Measurements from ENCODE around the gene FAXC. TPM values are rescaled to one million over a fixed set of nuclear protein-coding genes. Genes with fewer than 3 reads are reported as not detected.

FAXC gene
- total RNA-seq, 1 donor from 2014 or later: 68.9 TPM

DNA sequence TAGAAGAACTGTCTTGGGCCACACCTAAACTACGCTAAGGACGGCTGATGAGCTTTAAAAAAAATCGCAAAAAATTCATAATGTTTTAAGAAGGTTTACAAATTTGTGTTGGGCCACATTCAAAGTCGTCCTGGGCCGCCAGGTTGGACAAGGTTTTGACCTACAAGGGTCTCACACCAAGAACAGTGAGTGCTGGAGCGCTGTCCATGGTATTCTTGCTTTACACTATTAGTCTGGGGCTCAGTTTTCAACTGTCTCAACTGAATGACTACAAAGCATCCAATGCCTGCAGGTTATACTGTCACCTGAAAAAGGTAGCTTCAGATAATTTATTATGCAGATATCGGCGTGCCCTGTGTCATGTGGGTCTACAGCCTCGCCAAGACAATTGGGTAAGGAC lies 3.7 kb upstream of the FAXC start:
- TF ChIP-seq, protein P1, sequence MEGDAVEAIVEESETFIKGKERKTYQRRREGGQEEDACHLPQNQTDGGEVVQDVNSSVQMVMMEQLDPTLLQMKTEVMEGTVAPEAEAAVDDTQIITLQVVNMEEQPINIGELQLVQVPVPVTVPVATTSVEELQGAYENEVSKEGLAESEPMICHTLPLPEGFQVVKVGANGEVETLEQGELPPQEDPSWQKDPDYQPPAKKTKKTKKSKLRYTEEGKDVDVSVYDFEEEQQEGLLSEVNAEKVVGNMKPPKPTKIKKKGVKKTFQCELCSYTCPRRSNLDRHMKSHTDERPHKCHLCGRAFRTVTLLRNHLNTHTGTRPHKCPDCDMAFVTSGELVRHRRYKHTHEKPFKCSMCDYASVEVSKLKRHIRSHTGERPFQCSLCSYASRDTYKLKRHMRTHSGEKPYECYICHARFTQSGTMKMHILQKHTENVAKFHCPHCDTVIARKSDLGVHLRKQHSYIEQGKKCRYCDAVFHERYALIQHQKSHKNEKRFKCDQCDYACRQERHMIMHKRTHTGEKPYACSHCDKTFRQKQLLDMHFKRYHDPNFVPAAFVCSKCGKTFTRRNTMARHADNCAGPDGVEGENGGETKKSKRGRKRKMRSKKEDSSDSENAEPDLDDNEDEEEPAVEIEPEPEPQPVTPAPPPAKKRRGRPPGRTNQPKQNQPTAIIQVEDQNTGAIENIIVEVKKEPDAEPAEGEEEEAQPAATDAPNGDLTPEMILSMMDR (IDR thresholded peaks at IDR 0.05; ENCODE audit: partially characterized antibody, unreplicated experiment): no peak
- Mint-ChIP-seq H3K27me3 (ENCODE audit: unreplicated experiment) (peaks cover 7% of the 10 kb centered on the region), H3K36me3 (ENCODE audit: unreplicated experiment) (no peaks in the 10 kb centered on the region), H3K4me1 (ENCODE audit: low read depth, unreplicated experiment) (peaks cover 5% of the 10 kb centered on the region), H3K27ac (ENCODE audit: unreplicated experiment) (no peak overlapping the region), H3K4me3 (ENCODE audit: unreplicated experiment) (no peak overlapping the region), H3K9me3 (ENCODE audit: unreplicated experiment) (peaks cover 7% of the 10 kb centered on the region)
- DNase-seq: no peak

DNA sequence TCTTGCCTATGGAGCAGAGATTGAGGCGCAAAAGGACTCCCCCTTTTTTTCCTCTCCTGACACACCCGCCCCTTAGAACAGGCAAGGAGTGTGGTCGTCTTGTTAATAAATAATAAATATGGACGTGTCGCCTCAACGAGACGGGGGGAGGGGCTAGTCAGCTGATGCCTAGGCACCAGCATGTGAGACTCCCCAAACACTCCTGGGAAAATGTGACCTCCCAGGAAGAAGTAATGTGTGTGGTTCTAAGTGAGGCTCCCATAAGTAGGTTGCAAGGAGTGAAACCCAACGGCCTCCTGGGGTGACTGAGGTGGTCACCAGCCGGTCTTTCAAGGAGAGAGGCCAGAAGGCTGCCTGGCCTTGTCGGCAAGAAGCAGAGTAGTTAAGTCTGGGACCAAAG lies 1.1 kb upstream of the FAXC start:
- peak; percentile 28 for DNase-seq
- peaks cover 5% of the 10 kb centered on the region for H3K27me3 Mint-ChIP-seq (ENCODE audit: unreplicated experiment)
- TF ChIP-seq, protein P1 (IDR thresholded peaks at IDR 0.05; ENCODE audit: partially characterized antibody, unreplicated experiment): no peak
- no peak overlapping the region for H3K27ac Mint-ChIP-seq (ENCODE audit: unreplicated experiment)
- H3K4me1 Mint-ChIP-seq (ENCODE audit: low read depth, unreplicated experiment): peaks cover 9% of the 10 kb centered on the region
- peaks cover 4% of the 10 kb centered on the region for H3K9me3 Mint-ChIP-seq (ENCODE audit: unreplicated experiment)
- H3K4me3 Mint-ChIP-seq (ENCODE audit: unreplicated experiment): peak overlapping the region; percentile 80
- no peaks in the 10 kb centered on the region for H3K36me3 Mint-ChIP-seq (ENCODE audit: unreplicated experiment)

DNA sequence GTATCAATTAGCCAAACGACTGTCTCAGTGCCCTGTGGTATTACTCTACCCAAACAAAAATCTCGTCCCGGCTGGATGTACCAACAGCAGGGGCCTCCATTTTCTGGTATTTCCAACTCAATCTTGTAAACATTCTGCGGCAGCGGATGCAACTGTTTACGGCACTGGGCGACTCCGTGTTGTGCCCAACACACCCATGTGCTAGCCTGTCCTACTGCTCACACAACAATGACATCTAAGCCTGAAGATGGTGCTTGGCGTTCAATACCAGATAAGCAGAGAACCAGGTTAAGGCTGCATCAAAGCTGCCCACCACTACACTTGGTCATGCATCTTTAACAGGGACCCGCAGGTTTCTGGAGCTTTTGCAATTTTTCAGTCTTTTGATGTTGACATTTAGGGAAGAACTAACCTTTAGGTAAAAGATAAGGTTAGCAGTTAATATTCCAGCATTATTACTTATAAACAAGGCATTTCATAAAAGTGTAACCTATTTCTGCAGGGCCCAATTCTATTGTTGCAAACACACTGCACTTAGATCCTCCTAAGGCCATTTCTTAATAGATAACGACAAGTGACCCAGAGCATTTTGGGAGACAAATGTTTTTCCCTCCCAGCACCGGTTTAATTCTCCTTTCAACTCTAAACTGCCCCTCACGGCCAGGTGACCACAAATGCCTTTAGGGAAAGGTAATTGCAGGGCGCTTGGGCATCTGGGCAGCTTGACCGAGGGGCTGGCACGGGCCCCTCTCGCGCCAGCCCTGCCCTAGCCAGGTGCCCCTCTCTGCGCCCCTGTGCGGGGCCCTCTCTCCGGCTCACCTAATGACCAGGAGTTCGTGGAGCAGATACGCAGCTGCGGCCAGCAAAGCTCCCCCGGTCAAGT lies 945 bp downstream of the FAXC start:
- TF ChIP-seq, protein P1 (IDR thresholded peaks at IDR 0.05; ENCODE audit: partially characterized antibody, unreplicated experiment): no peak
- Mint-ChIP-seq H3K27ac (ENCODE audit: unreplicated experiment) (peak overlapping the region; percentile 93), H3K4me1 (ENCODE audit: low read depth, unreplicated experiment) (peaks cover 12% of the 10 kb centered on the region), H3K9me3 (ENCODE audit: unreplicated experiment) (peaks cover 4% of the 10 kb centered on the region), H3K36me3 (ENCODE audit: unreplicated experiment) (no peaks in the 10 kb centered on the region), H3K4me3 (ENCODE audit: unreplicated experiment) (peak overlapping the region; percentile 92), H3K27me3 (ENCODE audit: unreplicated experiment) (peaks cover 5% of the 10 kb centered on the region)
- no peak for DNase-seq

DNA sequence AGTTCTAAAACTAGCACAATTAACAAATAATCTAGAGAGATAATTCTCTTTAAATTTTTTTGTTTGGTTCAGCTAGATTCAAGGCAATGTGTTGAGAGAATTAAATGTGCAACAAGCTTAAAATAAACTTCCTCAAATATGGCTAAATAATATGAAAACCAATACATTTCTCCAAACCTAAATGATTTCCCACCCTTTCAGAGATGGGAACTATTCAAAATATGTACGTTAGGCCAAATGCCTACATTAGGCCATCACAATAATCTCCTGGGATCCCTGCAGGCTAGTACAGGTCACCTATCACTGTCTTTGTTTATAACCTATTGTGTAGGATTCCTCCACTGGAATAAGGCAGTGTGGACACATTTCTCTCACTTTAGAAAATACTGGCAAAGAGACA lies 1.7 kb downstream of the FAXC start:
- Mint-ChIP-seq H3K4me1 (ENCODE audit: low read depth, unreplicated experiment) (peaks cover 12% of the 10 kb centered on the region), H3K27me3 (ENCODE audit: unreplicated experiment) (peaks cover 5% of the 10 kb centered on the region), H3K4me3 (ENCODE audit: unreplicated experiment) (peak overlapping the region; percentile 92), H3K9me3 (ENCODE audit: unreplicated experiment) (peaks cover 4% of the 10 kb centered on the region), H3K27ac (ENCODE audit: unreplicated experiment) (peak overlapping the region; percentile 86), H3K36me3 (ENCODE audit: unreplicated experiment) (no peaks in the 10 kb centered on the region)
- DNase-seq: no peak
- TF ChIP-seq, protein P1 (IDR thresholded peaks at IDR 0.05; ENCODE audit: partially characterized antibody, unreplicated experiment): no peak

DNA sequence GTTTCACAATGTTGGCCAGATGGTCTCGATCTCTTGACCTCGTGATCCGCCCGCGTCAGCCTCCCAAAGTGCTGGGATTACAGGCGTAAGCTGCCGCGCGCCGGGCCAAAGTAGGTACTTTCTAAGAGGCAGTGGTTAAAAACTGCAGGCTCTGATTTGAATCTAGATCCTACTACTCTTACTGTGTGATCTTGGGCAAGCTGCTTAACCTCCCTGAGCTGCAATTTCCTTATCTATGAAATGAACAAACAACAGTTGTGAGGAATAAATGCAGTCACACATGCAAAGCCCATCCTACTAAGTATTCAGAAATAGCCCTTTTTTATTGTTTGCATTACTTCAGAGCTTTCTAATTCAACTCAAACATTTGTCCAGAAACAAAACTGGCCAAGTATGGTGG lies 2.9 kb downstream of the FAXC start:
- Mint-ChIP-seq H3K36me3 (ENCODE audit: unreplicated experiment) (no peaks in the 10 kb centered on the region), H3K9me3 (ENCODE audit: unreplicated experiment) (peaks cover 4% of the 10 kb centered on the region), H3K4me3 (ENCODE audit: unreplicated experiment) (peak overlapping the region; percentile 92), H3K27ac (ENCODE audit: unreplicated experiment) (no peak overlapping the region), H3K27me3 (ENCODE audit: unreplicated experiment) (peaks cover 3% of the 10 kb centered on the region), H3K4me1 (ENCODE audit: low read depth, unreplicated experiment) (peaks cover 12% of the 10 kb centered on the region)
- no peak for DNase-seq
- TF ChIP-seq, protein P1 (IDR thresholded peaks at IDR 0.05; ENCODE audit: partially characterized antibody, unreplicated experiment): no peak
